Activated CD4-positive, alpha-beta T cell treated with anti-CD3 and anti-CD28 coated beads, Interleukin-10, Interleukin-2, amounts not matched to agents 100 ng/mL and 50 ng/mL, durations not matched to agents 16 hours and 8 hours (primary cell): ENCODE data around the gene TMEM18.
A peak's percentile ranks its signal among the peaks of the same experiment; 100 is the strongest.
"Not testable (repeated sequence)": the region's sequence is repeated elsewhere in the genome, so short reads cannot be mapped to it uniquely, and the experiment has no call there.

Experiments used
- DNase-seq: peaks from one replicate; pipeline ENCODE4 v3.0.0-alpha.2; 2020

The TMEM18 gene

DNA sequence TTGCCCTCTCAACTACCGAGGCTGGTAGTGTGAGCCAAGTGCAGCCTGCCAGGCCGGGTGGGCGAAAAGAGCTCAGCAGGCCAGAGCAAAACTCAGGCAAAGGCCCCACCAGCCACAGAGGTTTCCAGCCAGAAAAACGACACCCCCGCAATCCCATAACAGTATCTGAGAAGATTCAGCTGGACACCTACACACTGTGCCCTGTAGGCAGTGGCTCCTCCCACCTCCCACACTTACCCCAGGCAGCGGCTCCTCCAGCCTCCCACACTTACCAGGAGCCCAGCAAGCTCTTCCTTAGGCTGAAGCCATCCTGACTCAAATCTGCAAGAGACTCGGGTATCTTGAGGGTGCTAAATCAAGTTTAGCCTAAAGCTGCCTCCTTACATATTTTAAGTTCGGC is 15.6 kb upstream of the TMEM18 start:
- DNase-seq = no peak

GRCh38 chr2:691821-692761 is 14.9 kb upstream of the TMEM18 start:
- no peak for DNase-seq

DNA sequence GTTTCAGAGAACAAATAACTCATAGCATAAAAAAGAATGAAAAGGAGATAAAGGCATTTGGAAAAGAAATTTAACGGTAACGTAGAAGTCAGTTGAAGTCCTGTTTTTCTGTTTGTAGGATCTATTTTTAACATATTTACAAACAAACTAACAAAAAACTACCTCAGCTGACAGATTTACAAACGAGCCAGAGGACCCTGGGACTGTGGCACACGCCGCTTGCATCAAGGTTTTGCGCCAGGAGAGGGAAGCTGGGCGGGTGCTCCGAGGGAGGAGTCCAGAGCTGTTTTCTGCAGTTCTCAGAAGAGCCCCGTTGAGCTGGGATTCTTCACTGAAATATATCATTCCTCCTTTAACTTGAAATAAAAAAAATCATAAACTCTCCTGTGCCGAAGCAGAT is 13.6 kb upstream of the TMEM18 start:
- DNase-seq = no peak

GRCh38 chr2:689877-690510 is 12.8 kb upstream of the TMEM18 start:
- DNase-seq = no peak

GRCh38 chr2:689237-689636 is 12.0 kb upstream of the TMEM18 start:
- DNase-seq = no peak

DNA sequence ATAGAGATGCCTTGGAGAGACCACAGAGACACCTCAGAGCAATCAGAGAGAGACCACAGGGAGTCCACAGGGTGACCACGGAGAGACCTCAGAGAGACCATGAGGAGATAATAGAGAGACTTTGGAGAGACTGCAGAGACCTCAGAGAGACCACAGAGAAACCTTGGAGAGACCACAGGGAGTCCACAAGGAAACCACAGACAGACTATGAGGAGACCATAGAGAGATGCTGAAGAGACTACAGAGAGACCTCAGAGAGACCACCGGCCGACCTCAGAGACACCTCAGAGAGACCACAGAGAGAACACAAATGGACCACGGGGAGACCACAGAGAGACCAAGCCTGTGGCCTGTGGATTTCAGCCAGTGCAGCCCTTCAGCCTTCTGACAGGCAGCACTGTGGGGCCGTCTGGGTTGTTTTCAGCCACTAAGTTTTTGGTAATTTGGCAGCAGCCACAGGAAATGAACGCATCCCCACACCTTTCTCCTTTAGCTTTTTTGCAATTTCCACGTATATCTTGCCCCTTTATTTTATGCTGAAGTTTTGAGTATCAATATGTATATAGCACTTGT is 11.4 kb upstream of the TMEM18 start:
- peak; percentile 9 for DNase-seq

DNA sequence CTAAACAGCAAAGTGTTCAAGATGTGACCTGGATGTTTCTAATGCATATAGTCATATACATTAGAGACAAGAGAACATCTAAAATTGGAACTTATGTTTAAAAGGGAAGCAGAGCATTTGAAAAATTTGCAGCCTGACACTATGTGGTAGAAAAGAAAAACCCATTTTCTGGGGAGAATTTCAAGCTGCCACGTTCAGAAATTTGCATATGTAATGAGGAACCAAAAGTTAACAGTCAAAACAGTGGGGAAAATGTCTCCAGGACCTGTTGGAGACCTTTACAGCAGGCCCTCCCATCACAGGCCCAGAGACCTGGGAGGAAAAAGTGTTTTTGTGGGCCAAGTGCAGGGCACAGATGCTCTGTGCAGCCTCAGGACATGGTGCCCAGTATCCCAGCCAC is 8.2 kb upstream of the TMEM18 start:
- no peak for DNase-seq

DNA sequence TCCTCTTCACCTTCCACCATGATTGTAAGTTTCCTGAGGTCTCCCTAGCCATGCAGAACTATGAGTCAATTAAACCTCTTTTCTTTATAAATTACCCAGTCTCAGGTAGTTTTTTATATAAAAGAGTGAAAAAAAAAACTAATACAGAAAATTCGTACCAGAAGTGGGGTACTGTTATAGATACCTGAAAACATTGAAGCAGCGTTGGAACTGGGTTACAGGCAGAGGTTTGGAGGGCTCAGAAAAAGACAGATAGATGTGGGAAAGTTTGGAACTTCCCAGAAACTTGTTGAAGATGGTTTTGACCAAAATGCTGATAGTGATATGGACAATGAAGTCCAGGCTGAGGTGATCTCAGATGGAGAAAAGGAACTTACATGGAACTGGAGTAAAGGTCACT is 7.7 kb upstream of the TMEM18 start:
- DNase-seq = not testable (repeated sequence)

DNA sequence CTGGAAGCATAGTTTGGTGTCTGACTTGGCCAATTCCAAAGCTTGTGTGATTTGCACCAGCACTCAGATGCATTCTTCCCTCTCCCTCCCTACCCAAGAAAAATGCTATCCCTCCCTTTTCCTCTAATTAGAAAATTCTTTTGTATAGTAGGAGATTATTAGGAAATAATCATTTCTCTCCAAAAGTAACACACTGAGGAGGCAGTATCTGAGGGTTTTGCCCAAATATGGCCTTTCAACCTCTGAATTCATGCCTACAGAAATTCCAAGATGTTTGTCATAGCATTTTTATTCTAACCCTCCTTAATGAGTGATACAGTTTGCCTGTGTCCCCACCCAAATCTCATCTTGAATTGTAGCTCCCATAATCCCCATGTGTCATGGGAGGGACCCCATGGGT is 5.0 kb upstream of the TMEM18 start:
- no peak for DNase-seq

GRCh38 chr2:681312-681711 is 4.1 kb upstream of the TMEM18 start:
- no peak for DNase-seq

- no peak for DNase-seq
Observed at GRCh38 chr2:680496-680895, 3.3 kb upstream of the TMEM18 start.

GRCh38 chr2:678964-679363 is 1.8 kb upstream of the TMEM18 start:
- no peak for DNase-seq

- DNase-seq = no peak
Observed at GRCh38 chr2:677959-678550, 849 bp upstream of the TMEM18 start.

DNA sequence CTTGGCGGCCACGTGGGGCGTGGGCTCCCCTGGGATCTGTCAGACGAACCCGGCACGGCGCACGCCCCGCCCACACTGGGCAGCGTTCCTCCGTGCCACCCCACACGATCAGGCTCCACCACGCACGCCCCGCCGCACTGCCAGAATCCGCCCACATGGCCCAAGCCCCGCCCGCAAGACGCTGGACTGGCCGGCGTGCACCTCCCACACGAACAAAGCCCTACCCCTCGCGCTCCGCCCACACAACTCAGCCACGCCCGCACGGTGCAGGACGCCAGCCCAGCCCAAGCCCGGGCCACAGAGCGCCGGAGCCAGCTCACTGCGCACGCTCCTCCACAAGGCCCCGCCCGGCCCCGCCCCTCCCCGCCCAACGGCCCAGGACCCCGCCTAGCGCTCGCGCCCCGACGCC is 555 bp downstream of the TMEM18 start:
- DNase-seq = peak; percentile 99

DNA sequence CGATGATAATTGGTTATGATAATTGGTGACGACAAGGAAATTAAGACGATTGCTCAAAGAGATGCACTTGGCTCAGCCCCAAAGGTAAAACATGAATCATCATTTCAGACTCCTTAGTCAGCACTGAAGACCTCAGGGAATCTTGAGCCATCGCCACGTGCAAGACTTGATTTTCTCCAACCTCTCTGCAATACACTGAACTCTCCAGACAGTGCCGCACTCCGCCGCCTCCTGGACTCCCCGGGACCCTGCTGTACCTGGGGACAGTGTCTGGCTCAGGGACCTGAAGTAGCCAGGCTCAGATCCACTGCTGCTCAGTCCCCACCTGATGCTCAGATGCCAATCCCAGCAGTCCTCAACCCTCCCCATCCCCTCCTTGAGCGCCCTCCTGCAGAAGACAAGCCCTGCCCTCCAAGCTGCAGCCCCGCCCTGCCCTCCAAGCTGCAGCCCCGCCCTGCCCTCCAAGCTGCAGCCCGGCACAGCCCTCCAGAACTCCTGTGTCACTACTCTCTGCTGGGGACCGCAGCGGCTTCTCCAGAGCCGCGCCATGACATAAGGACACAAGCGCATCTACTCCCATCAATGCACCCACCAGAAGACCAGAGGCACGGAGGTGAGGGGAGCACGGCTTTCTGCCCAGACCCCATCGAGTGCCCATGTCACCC is 1.1 kb downstream of the TMEM18 start:
- peak; percentile 36 for DNase-seq

GRCh38 chr2:675460-675859 is 1.7 kb downstream of the TMEM18 start:
- DNase-seq = no peak

DNA sequence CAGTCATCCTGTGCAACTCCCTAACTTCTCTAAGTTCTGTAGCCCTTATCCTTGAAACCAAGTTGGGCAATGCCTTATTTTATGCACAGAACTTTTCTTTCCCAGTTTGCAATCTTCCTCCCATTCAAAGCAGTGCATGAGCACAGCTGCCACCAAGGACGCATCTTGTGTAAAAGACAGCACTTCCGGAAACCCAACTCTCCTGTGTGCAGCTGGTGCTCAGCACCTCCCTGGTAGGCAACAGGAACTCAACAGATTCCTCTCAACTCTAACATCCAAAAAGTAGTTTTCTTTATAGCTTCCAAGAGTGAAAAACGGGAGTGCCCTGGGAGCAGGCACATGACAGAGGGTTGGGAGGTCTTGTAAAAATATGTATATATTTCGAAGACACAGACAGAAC is 2.2 kb downstream of the TMEM18 start:
- no peak for DNase-seq

GRCh38 chr2:674321-674985 is 2.8 kb downstream of the TMEM18 start:
- DNase-seq = no peak

DNA sequence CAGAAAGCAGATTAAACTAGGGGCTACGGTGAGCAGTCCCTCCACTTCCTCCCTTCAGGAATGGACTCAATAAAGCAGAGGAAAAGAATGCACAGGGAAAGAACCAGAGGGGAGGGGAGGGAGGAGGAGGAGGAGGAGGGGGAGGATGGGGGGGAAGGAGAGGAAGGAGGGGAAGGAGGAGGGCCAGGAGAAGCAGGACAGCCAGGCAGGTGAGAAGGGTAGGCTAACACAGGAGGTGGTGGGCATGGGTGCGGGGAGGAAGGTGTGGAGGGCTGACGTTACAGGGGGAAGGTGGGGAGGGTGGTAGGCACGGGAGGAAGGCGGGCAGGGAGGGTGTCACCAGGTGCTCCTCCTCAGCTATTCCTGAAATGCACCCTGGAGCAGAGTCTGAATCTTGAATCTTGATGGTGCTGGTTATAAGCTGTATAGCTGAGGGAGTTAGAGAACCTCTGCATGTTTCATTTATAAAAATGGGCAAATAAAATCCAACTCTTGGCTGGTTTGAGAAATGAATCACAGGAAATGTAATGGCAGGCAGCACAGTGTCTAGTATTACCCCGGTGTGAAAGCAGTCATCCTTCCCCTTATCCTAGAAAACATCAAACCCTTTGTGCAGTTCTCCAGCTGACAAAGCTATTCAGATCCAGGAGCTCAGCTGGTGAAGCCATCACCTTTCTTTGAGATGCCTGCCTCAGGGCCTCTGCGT is 3.4 kb downstream of the TMEM18 start:
- peak; percentile 17 for DNase-seq

- no peak for DNase-seq
Observed at GRCh38 chr2:673016-673415, 4.2 kb downstream of the TMEM18 start.

DNA sequence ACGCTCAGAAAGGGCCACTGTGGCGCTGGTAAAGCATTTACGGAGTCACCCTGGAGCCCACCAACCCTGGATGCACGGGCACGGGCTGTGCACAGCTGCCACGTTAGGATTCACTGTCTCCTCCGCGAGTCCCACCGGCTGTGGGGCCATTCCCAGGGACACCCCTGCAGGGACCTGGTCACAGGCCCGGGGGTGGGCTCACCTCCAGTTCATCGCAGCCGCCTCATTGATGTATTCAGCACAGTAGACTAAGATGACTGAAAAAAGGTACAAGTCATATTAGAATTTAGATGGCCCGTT is 4.7 kb downstream of the TMEM18 start:
- DNase-seq = no peak
